IMR-90 (cell line): ENCODE results near the gene ITGA4. TPM values are rescaled to one million over a fixed set of nuclear protein-coding genes. Genes with fewer than 3 reads are reported as not detected.

Source experiments
- ATAC-seq: fragments of 200-7000 bp; cut with Tn5 transposase; 2 replicates; pipeline ENCODE4 v1.9.1; 2020; ENCODE audit warnings: low read depth, mild to moderate bottlenecking, moderate library complexity
- BruUV-seq: library from RNA; stranded (reverse); fragments of 400-500 nt; replicated peaks from 2 replicates; lab custom pipeline; 2021; lab: Mats Ljungman, UMichigan
- CTCF ChIA-PET: fragments of 300-600 bp; formaldehyde crosslinking; extraction: SDS; loops from one replicate; lab custom pipeline; 2021; ENCODE audit warnings: antibody characterized with exemption; lab: Yijun Ruan, JAX
- POLR2A ChIA-PET: fragments of 300-600 bp; sonication (Branson Sonifier 250); formaldehyde crosslinking; loops from one replicate; lab custom pipeline; 2022; ENCODE audit warnings: antibody characterized with exemption; ENCODE audit not compliant: unreplicated experiment; lab: Charles Lee
- DNase-seq: peaks from one replicate; pipeline ENCODE4 v3.0.0; 2013
- H2AFZ ChIP-seq: replicated peaks from 2 replicates; pipeline ENCODE3; 2013; ENCODE audit warnings: low read length, mild to moderate bottlenecking; ENCODE audit not compliant: poor library complexity
- H2AK5ac ChIP-seq: 2 replicates; pipeline ENCODE4 v1.6.1; 2013; ENCODE audit warnings: low read depth, low read length, inconsistent platforms
- H2AK9ac ChIP-seq: replicated peaks from 2 replicates; pipeline ENCODE3; 2013; ENCODE audit warnings: mild to moderate bottlenecking, low read depth, low read length, moderate library complexity; ENCODE audit not compliant: poor library complexity
- H2BK120ac ChIP-seq: 2 replicates; pipeline ENCODE4 v1.6.1; 2013; ENCODE audit warnings: low read depth, low read length, inconsistent platforms
- H2BK15ac ChIP-seq: 3 replicates; pipeline ENCODE4 v1.6.1; 2013; ENCODE audit warnings: low read depth, low read length, inconsistent platforms
- H2BK20ac ChIP-seq: 2 replicates; pipeline ENCODE4 v1.6.1; 2013; ENCODE audit warnings: low read depth, mild to moderate bottlenecking, inconsistent platforms, low read length, moderate library complexity
- H2BK5ac ChIP-seq: 2 replicates; pipeline ENCODE4 v1.6.1; 2013; ENCODE audit warnings: mild to moderate bottlenecking, low read depth, low read length, inconsistent platforms; ENCODE audit not compliant: poor library complexity, severe bottlenecking
- H3K14ac ChIP-seq: replicated peaks from 2 replicates; pipeline ENCODE4 v1.6.1; 2013; ENCODE audit warnings: low read depth, low read length, inconsistent platforms
- H3K18ac ChIP-seq: 2 replicates; pipeline ENCODE4 v1.6.1; 2013; ENCODE audit warnings: low read depth, low read length, control low read depth
- H3K23ac ChIP-seq: 2 replicates; pipeline ENCODE4 v1.6.1; 2013; ENCODE audit warnings: low read depth, low read length, inconsistent platforms
- H3K27ac ChIP-seq: 2 replicates; pipeline ENCODE4 v1.5.1; 2013; ENCODE audit warnings: mild to moderate bottlenecking, control low read depth, low read length; ENCODE audit not compliant: insufficient read depth
- H3K27me3 ChIP-seq: 2 replicates; pipeline ENCODE4 v1.6.1; 2013; ENCODE audit warnings: low read length; ENCODE audit not compliant: control insufficient read depth, insufficient read depth
- H3K36me3 ChIP-seq: 2 replicates; pipeline ENCODE4 v1.6.1; 2013; ENCODE audit warnings: low read length, mixed read lengths; ENCODE audit not compliant: control insufficient read depth, insufficient read depth
- H3K4ac ChIP-seq: 2 replicates; pipeline ENCODE4 v1.6.1; 2013; ENCODE audit warnings: low read depth, low read length, inconsistent platforms
- H3K4me1 ChIP-seq: 2 replicates; pipeline ENCODE4 v1.6.1; 2013; ENCODE audit warnings: low read length, mixed read lengths; ENCODE audit not compliant: control insufficient read depth, insufficient read depth
- H3K4me2 ChIP-seq: 2 replicates; pipeline ENCODE4 v1.6.1; 2013; ENCODE audit warnings: low read depth, mild to moderate bottlenecking, control low read depth, low read length, moderate library complexity
- H3K4me3 ChIP-seq: 2 replicates; pipeline ENCODE4 v1.5.1; 2013; ENCODE audit warnings: low read depth, mild to moderate bottlenecking, control low read depth, low read length, moderate library complexity; ENCODE audit not compliant: insufficient read depth
- H3K56ac ChIP-seq: 2 replicates; pipeline ENCODE4 v1.6.1; 2013; ENCODE audit warnings: low read length, inconsistent platforms; ENCODE audit not compliant: insufficient read depth; ENCODE audit errors: extremely low read depth
- H3K79me1 ChIP-seq, 2 experiments: 2 replicates each; pipeline ENCODE4 v1.6.1; 2013; ENCODE audit warnings: low read length in 2 of 2, inconsistent platforms in 1 of 2, low read depth in 1 of 2
- H3K9ac ChIP-seq: 2 replicates; pipeline ENCODE4 v1.6.1; 2013; ENCODE audit warnings: low read depth, low read length, control low read depth
- H3K9me1 ChIP-seq: 2 replicates; pipeline ENCODE4 v1.6.1; 2013; ENCODE audit warnings: low read length, inconsistent platforms; ENCODE audit not compliant: insufficient read depth
- H3K9me3 ChIP-seq: 2 replicates; pipeline ENCODE4 v1.6.1; 2013; ENCODE audit warnings: low read length; ENCODE audit not compliant: control insufficient read depth, insufficient read depth
- H4K20me1 ChIP-seq: 2 replicates; pipeline ENCODE4 v1.6.1; 2013; ENCODE audit warnings: low read length, inconsistent platforms; ENCODE audit not compliant: insufficient read depth
- H4K5ac ChIP-seq: 2 replicates; pipeline ENCODE4 v1.6.1; 2013; ENCODE audit warnings: mild to moderate bottlenecking, low read depth, low read length, control low read depth
- H4K8ac ChIP-seq, 2 experiments: 2 replicates each; pipeline ENCODE4 v1.6.1; 2013; ENCODE audit warnings: low read depth in 2 of 2, low read length in 2 of 2, control low read depth in 1 of 2, inconsistent platforms in 1 of 2
- H4K91ac ChIP-seq: 2 replicates; pipeline ENCODE4 v1.6.1; 2013; ENCODE audit warnings: low read depth, low read length, inconsistent platforms; ENCODE audit not compliant: insufficient read depth
- BHLHE40 ChIP-seq: fragments of 150-350 bp; IDR thresholded peaks from 2 replicates; pipeline ENCODE4 v1.6.1; 2016; ENCODE audit warnings: mild to moderate bottlenecking, low read depth, low read length
- CHD1 ChIP-seq: IDR thresholded peaks from 2 replicates; pipeline ENCODE4 v1.6.1; 2012; ENCODE audit warnings: low read depth, low read length, improper control_type of control experiment
- CTCF ChIP-seq: conservative IDR thresholded peaks from 2 replicates; pipeline ENCODE4 v1.5.1; 2012; ENCODE audit warnings: mild to moderate bottlenecking, low read depth, low read length, improper control_type of control experiment
- ELK1 ChIP-seq: fragments of 150-350 bp; IDR thresholded peaks from 2 replicates; pipeline ENCODE4 v1.6.1; 2016; ENCODE audit warnings: low read depth, mild to moderate bottlenecking, low read length, moderate library complexity, borderline replicate concordance
- FOS ChIP-seq: fragments of 150-350 bp; IDR thresholded peaks from 2 replicates; pipeline ENCODE4 v1.6.1; 2016; ENCODE audit warnings: low read depth, low read length
- MAFK ChIP-seq: IDR thresholded peaks from 2 replicates; pipeline ENCODE4 v1.6.1; 2012; ENCODE audit warnings: low read depth, low read length, improper control_type of control experiment
- MAZ ChIP-seq: IDR thresholded peaks from 2 replicates; pipeline ENCODE4 v1.6.1; 2012; ENCODE audit warnings: low read depth, mild to moderate bottlenecking, low read length, improper control_type of control experiment, moderate library complexity, borderline replicate concordance
- MXI1 ChIP-seq: IDR thresholded peaks from 2 replicates; pipeline ENCODE4 v1.6.1; 2012; ENCODE audit warnings: low read depth, mild to moderate bottlenecking, low read length, moderate library complexity, borderline replicate concordance
- POLR2A ChIP-seq: IDR thresholded peaks from 2 replicates; pipeline ENCODE4 v1.6.1; 2012; ENCODE audit warnings: mild to moderate bottlenecking, low read depth, low read length
- RCOR1 ChIP-seq: IDR thresholded peaks from 2 replicates; pipeline ENCODE4 v1.6.1; 2012; ENCODE audit warnings: mild to moderate bottlenecking, low read length, improper control_type of control experiment; ENCODE audit not compliant: insufficient replicate concordance
- RFX5 ChIP-seq: IDR thresholded peaks from 2 replicates; pipeline ENCODE4 v1.8.0; 2012; ENCODE audit warnings: low read depth, mild to moderate bottlenecking, low read length, moderate library complexity
- SMC3 ChIP-seq: fragments of 150-350 bp; IDR thresholded peaks from 2 replicates; pipeline ENCODE4 v1.6.1; 2016; ENCODE audit warnings: low read depth, mild to moderate bottlenecking, antibody characterized with exemption, low read length, moderate library complexity
- USF2 ChIP-seq: fragments of 150-350 bp; IDR thresholded peaks from 2 replicates; pipeline ENCODE4 v1.6.1; 2017; ENCODE audit warnings: mild to moderate bottlenecking, antibody characterized with exemption, low read length, low read depth
- WGBS, 2 experiments: methylation state at CpG; one replicate each; pipeline versions ENCODE4 v1.1.5 to v1.1.7; 2013; ENCODE audit warnings: missing lambda C conversion rate in 2 of 2; ENCODE audit not compliant: insufficient read length in 1 of 2; ENCODE audit errors: extremely low coverage in 2 of 2; 5-methylcytosine and 5-hydroxymethylcytosine counted together
- dilution Hi-C: fragments of 300-500 bp; cut with HindIII; formaldehyde crosslinking; loops from one replicate; pipeline ENCODE4 v1.14.3; 2018; ENCODE audit warnings: low sequenced_read_pairs; ENCODE audit not compliant: unreplicated experiment
- in situ Hi-C: fragments of 300-500 bp; cut with MboI; formaldehyde crosslinking; loops from 3 replicates; pipeline ENCODE4 v1.14.3; 2019; ENCODE audit warnings: low sequenced_read_pairs, inconsistent platforms, mixed read lengths
- intact Hi-C: fragments of 100-400 bp; cut with micrococcal nuclease; formaldehyde crosslinking; loops from 2 replicates; pipeline ENCODE4 v1.10.0; 2022
- polyA plus RNA-seq, 3 experiments: library from polyadenylated mRNA; depleted of rRNA; stranded (reverse); fragments of >200 nt; gene quantifications; 2 replicates each; pipeline ENCODE4 v1.2.3, GENCODE V29; 2012; ENCODE audit warnings: low replicate concordance in 1 of 3
- total RNA-seq: library from RNA; depleted of rRNA; stranded (reverse); fragments of >200 nt; gene quantifications from 2 replicates; pipeline ENCODE4 v1.2.3, GENCODE V29; 2012

ITGA4 gene
- total and polyA plus RNA-seq, 2 of the 4 experiments (the other 2 are of a cell fraction), result 6.9 to 13.6 TPM

GRCh38 chr2:181471226-181471625, 14.0 kb downstream of the ITGA4 start:
- CTCF ChIA-PET, result no interaction called here
- dilution Hi-C loops, result no loop called here

More at GRCh38 chr2:181471226-181471625, 14.0 kb downstream of the ITGA4 start:
- no peak overlapping the region for H2BK5ac ChIP-seq
- H3K27ac ChIP-seq, result no peak overlapping the region
- no peak overlapping the region for H3K56ac ChIP-seq
- TF ChIP-seq CHD1, result no peak
- no peak for TF ChIP-seq MXI1
- TF ChIP-seq MAFK, result no peak
- TF ChIP-seq FOS, result no peak
- no peak for TF ChIP-seq ELK1
- TF ChIP-seq SMC3, result no peak
- TF ChIP-seq RCOR1, result no peak
- no peak for TF ChIP-seq MAZ
- TF ChIP-seq POLR2A, result no peak
- TF ChIP-seq RFX5, result no peak
- no peak for TF ChIP-seq BHLHE40
- no peak for TF ChIP-seq CTCF
- no peak for TF ChIP-seq USF2
- no peak overlapping the region for H2BK120ac ChIP-seq
- H3K9me1 ChIP-seq, result no peaks in the 10 kb centered on the region; the same call in 1 of the 2 replicates
- intact Hi-C loops, result no loop called here
- no peaks in the 10 kb centered on the region for H4K20me1 ChIP-seq
- H4K91ac ChIP-seq, result no peak overlapping the region
- H3K4me2 ChIP-seq, result no peak overlapping the region
- H4K8ac ChIP-seq, result no peak overlapping the region
- no peaks in the 10 kb centered on the region for H3K27me3 ChIP-seq
- no CpG with 5 or more reads among the region's 3 CpGs for WGBS, 2 experiments
- no peak overlapping the region for H2AFZ ChIP-seq
- no peaks in the 10 kb centered on the region for H3K36me3 ChIP-seq
- H3K14ac ChIP-seq, result no peak overlapping the region
- H2AK9ac ChIP-seq, result no peak overlapping the region
- peak; percentile 7 for DNase-seq
- no peaks in the 10 kb centered on the region for H3K9me3 ChIP-seq
- H3K23ac ChIP-seq, result no peak overlapping the region
- no peak overlapping the region for H4K5ac ChIP-seq
- no peak overlapping the region for H2BK15ac ChIP-seq
- peaks cover 0 to 3% of the 10 kb centered on the region in 2 experiments; a peak in 2 of 4 replicates for H3K79me1 ChIP-seq
- POLR2A ChIA-PET, result no interaction called here
- H3K9ac ChIP-seq, result no peak overlapping the region
- no peak overlapping the region for H3K18ac ChIP-seq
- in situ Hi-C loops, result no loop called here
- H3K4me3 ChIP-seq, result no peak overlapping the region
- H3K4me1 ChIP-seq, result no peaks in the 10 kb centered on the region
- no peak overlapping the region for H3K4ac ChIP-seq
- no peak overlapping the region for H2AK5ac ChIP-seq
- BruUV-seq, result no TSS peak
- no peak overlapping the region for H2BK20ac ChIP-seq
- no peak for ATAC-seq
